ENCODE data around the gene PRSS37.

PRSS37 gene

GRCh38 chr7:141847996-141848395 lies 6.7 kb upstream of the PRSS37 start:
- no peaks in the 10 kb centered on the region for H3K4me1 Mint-ChIP-seq
- no peak overlapping the region for H3K4me3 Mint-ChIP-seq
- TF ChIP-seq CTCF (IDR thresholded peaks at IDR 0.05; ENCODE audit: unreplicated experiment in 3 of 3) = no peak
- peaks cover 6% of the 10 kb centered on the region for H3K9me3 Mint-ChIP-seq
- no peaks in the 10 kb centered on the region for H3K36me3 Mint-ChIP-seq (ENCODE audit: low read depth)
- no peak overlapping the region for H3K27ac Mint-ChIP-seq
- no peaks in the 10 kb centered on the region for H3K27me3 Mint-ChIP-seq (ENCODE audit: low read depth)

GRCh38 chr7:141844256-141844655 lies 3.0 kb upstream of the PRSS37 start:
- Mint-ChIP-seq H3K4me3 (no peak overlapping the region), H3K27me3 (ENCODE audit: low read depth) (no peaks in the 10 kb centered on the region), H3K4me1 (no peaks in the 10 kb centered on the region), H3K9me3 (peaks cover 3% of the 10 kb centered on the region), H3K36me3 (ENCODE audit: low read depth) (no peaks in the 10 kb centered on the region), H3K27ac (no peak overlapping the region)
- no peak for TF ChIP-seq CTCF (IDR thresholded peaks at IDR 0.05; ENCODE audit: unreplicated experiment in 3 of 3)

GRCh38 chr7:141842904-141843303 lies 1.6 kb upstream of the PRSS37 start:
- H3K27ac Mint-ChIP-seq = no peak overlapping the region
- no peak overlapping the region for H3K4me3 Mint-ChIP-seq
- H3K36me3 Mint-ChIP-seq (ENCODE audit: low read depth) = no peaks in the 10 kb centered on the region
- TF ChIP-seq CTCF (IDR thresholded peaks at IDR 0.05; ENCODE audit: unreplicated experiment in 3 of 3) = no peak
- no peaks in the 10 kb centered on the region for H3K4me1 Mint-ChIP-seq
- no peaks in the 10 kb centered on the region for H3K27me3 Mint-ChIP-seq (ENCODE audit: low read depth)
- no peaks in the 10 kb centered on the region for H3K9me3 Mint-ChIP-seq

GRCh38 chr7:141840708-141841107 lies 577 bp downstream of the PRSS37 start:
- no peak for TF ChIP-seq CTCF (IDR thresholded peaks at IDR 0.05; ENCODE audit: unreplicated experiment in 3 of 3)
- Mint-ChIP-seq H3K27ac (no peak overlapping the region), H3K9me3 (no peaks in the 10 kb centered on the region), H3K4me1 (no peaks in the 10 kb centered on the region), H3K4me3 (no peak overlapping the region), H3K27me3 (ENCODE audit: low read depth) (no peaks in the 10 kb centered on the region), H3K36me3 (ENCODE audit: low read depth) (no peaks in the 10 kb centered on the region)

- no peaks in the 10 kb centered on the region for H3K4me1 Mint-ChIP-seq
- no peak for TF ChIP-seq CTCF (IDR thresholded peaks at IDR 0.05; ENCODE audit: unreplicated experiment in 3 of 3)
- H3K27ac Mint-ChIP-seq = no peak overlapping the region
- H3K4me3 Mint-ChIP-seq = no peak overlapping the region
- no peaks in the 10 kb centered on the region for H3K9me3 Mint-ChIP-seq
- H3K27me3 Mint-ChIP-seq (ENCODE audit: low read depth) = no peaks in the 10 kb centered on the region
- no peaks in the 10 kb centered on the region for H3K36me3 Mint-ChIP-seq (ENCODE audit: low read depth)
Observed at GRCh38 chr7:141839256-141839655, 2.0 kb downstream of the PRSS37 start.

GRCh38 chr7:141838581-141838980 lies 2.7 kb downstream of the PRSS37 start:
- no peak for TF ChIP-seq CTCF (IDR thresholded peaks at IDR 0.05; ENCODE audit: unreplicated experiment in 3 of 3)
- Mint-ChIP-seq H3K4me3 (no peak overlapping the region), H3K36me3 (ENCODE audit: low read depth) (no peaks in the 10 kb centered on the region)

More at GRCh38 chr7:141838581-141838980, 2.7 kb downstream of the PRSS37 start:
- no peak overlapping the region for H3K27ac Mint-ChIP-seq
- H3K27me3 Mint-ChIP-seq (ENCODE audit: low read depth) = no peaks in the 10 kb centered on the region
- H3K9me3 Mint-ChIP-seq = no peaks in the 10 kb centered on the region
- no peaks in the 10 kb centered on the region for H3K4me1 Mint-ChIP-seq

Data from nephron (organoid).